LHCN-M2 (cell line): ENCODE measurements around the gene COL18A1. TPM values are rescaled to one million over a fixed set of nuclear protein-coding genes. Genes with fewer than 3 reads are reported as not detected.

Experiments
- DNase-seq: peaks from one replicate; pipeline ENCODE4 v3.0.0-alpha.2; 2012; ENCODE audit warnings: low read depth
- total RNA-seq: library from RNA; depleted of rRNA; stranded (reverse); fragments of >200 nt; gene quantifications from 2 replicates; pipeline ENCODE4 v1.2.3, GENCODE V29; 2014

The COL18A1 gene
- total RNA-seq, 1 experiment from 2014 or later, result 54.2 TPM

- DNase-seq, result no peak
Observed at GRCh38 chr21:45504516-45505415, 99.8 kb downstream of the COL18A1 start.

- no peak for DNase-seq
Observed at GRCh38 chr21:45505416-45506021, 100.6 kb downstream of the COL18A1 start.

- DNase-seq, result no peak
Observed at GRCh38 chr21:45506241-45506817, 101.4 kb downstream of the COL18A1 start.

- no peak for DNase-seq
Observed at GRCh38 chr21:45506836-45507522, 102.0 kb downstream of the COL18A1 start.

- no peak for DNase-seq
Observed at GRCh38 chr21:45507523-45507875, 102.5 kb downstream of the COL18A1 start.

- no peak for DNase-seq
Observed at GRCh38 chr21:45507888-45508508, 103.0 kb downstream of the COL18A1 start.

GRCh38 chr21:45508607-45509565 is 103.9 kb downstream of the COL18A1 start:
- DNase-seq, result no peak

- DNase-seq, result no peak
Observed at GRCh38 chr21:45509566-45510465, 104.9 kb downstream of the COL18A1 start.

- DNase-seq, result no peak
Observed at GRCh38 chr21:45510466-45510955, 105.5 kb downstream of the COL18A1 start.

GRCh38 chr21:45511007-45511406 is 106.0 kb downstream of the COL18A1 start:
- DNase-seq, result no peak

- no peak for DNase-seq
Observed at GRCh38 chr21:45511661-45512431, 106.9 kb downstream of the COL18A1 start.

GRCh38 chr21:45512626-45513002 is 107.6 kb downstream of the COL18A1 start:
- DNase-seq, result no peak

- DNase-seq, result no peak
Observed at GRCh38 chr21:45513003-45513717, 108.2 kb downstream of the COL18A1 start.

- DNase-seq, result no peak
Observed at GRCh38 chr21:45513741-45514310, 108.9 kb downstream of the COL18A1 start.

GRCh38 chr21:45514311-45515021 is 109.5 kb downstream of the COL18A1 start:
- DNase-seq, result no peak

GRCh38 chr21:45515241-45516061 is 110.5 kb downstream of the COL18A1 start:
- DNase-seq, result no peak
